ENCODE data around the gene RAPGEF4. TPM values are rescaled to one million over a fixed set of nuclear protein-coding genes. Genes with fewer than 3 reads are reported as not detected.

The RAPGEF4 gene
- polyA plus RNA-seq, 3 donors = not detected

GRCh38 chr2:172951554-172951953 is 215.9 kb downstream of the RAPGEF4 start:
- WGBS (ENCODE audit: insufficient coverage) = 97% methylated on average over 2 of the region's 2 CpGs
- Histone ChIP-seq H3K4me2 (replicated peaks; ENCODE audit: extremely low read depth, low read length, poor library complexity, severe bottlenecking) (no peak overlapping the region), H3K27me3 (ENCODE audit: control insufficient read depth in 2 of 2, insufficient read depth in 2 of 2, low read length in 2 of 2) (peaks cover 0 to 5% of the 10 kb centered on the region in 2 donors), H3K9me3 (replicated peaks in 1 of 2; ENCODE audit: control insufficient read depth in 1 of 2, insufficient read depth in 1 of 2, low read length in 2 of 2) (no peaks in the 10 kb centered on the region), H3K27ac (ENCODE audit: low read depth in 1 of 2, low read length in 2 of 2) (no peak overlapping the region), H4K20me1 (ENCODE audit: insufficient read depth, low read length) (no peaks in the 10 kb centered on the region), H3K9ac (ENCODE audit: insufficient read depth, low read length, poor library complexity, severe bottlenecking) (no peak overlapping the region), H3K36me3 (replicated peaks in 1 of 2; ENCODE audit: control insufficient read depth in 1 of 2, insufficient read depth in 2 of 2, low read length in 2 of 2) (no peaks in the 10 kb centered on the region), H3K79me2 (ENCODE audit: insufficient read depth, low read length) (no peaks in the 10 kb centered on the region), H3K4me3 (replicated peaks in 1 of 3; ENCODE audit: low read depth in 2 of 3, low read length in 3 of 3) (no peak overlapping the region), H2AFZ (ENCODE audit: insufficient read depth, low read depth, low read length, poor library complexity, severe bottlenecking) (no peak overlapping the region), H3K4me1 (ENCODE audit: control insufficient read depth in 1 of 2, insufficient read depth in 2 of 2, low read length in 2 of 2) (no peaks in the 10 kb centered on the region)
- Mint-ChIP-seq H3K4me3 (no peak overlapping the region), H3K36me3 (no peaks in the 10 kb centered on the region), H3K27ac (no peak overlapping the region), H3K4me1 (no peaks in the 10 kb centered on the region), H3K27me3 (ENCODE audit: low read depth in 3 of 3) (peaks cover 3 to 6% (median 5%) of the 10 kb centered on the region in 3 donors), H3K9me3 (no peaks in the 10 kb centered on the region)
- no peak for TF ChIP-seq CTCF (IDR thresholded peaks at IDR 0.05)
- no peak for DNase-seq
- intact Hi-C loops (cut with micrococcal nuclease) = no loop called here

DNA sequence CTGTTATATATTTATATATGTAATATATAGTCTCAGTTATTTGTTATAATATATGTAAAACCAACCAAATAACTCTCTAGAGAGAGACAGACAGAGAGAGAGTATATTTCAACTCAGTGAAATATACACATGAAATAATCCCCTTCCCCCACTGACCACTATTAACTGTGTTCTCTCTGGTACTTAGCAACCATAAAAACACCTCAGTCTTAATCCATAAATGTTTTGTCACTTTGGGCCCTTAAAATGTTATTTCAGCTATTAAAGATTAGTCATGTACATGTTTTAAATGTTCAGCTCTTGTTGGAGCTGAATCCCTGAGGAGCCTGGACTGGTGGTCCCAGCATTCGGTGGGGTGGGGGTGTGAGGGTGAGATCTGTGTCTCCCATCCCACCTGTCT is 217.8 kb downstream of the RAPGEF4 start:
- Histone ChIP-seq H3K4me3 (replicated peaks in 1 of 3; ENCODE audit: low read depth in 2 of 3, low read length in 3 of 3) (no peak overlapping the region), H4K20me1 (ENCODE audit: insufficient read depth, low read length) (no peaks in the 10 kb centered on the region), H3K4me2 (replicated peaks; ENCODE audit: extremely low read depth, low read length, poor library complexity, severe bottlenecking) (no peak overlapping the region), H2AFZ (ENCODE audit: insufficient read depth, low read depth, low read length, poor library complexity, severe bottlenecking) (no peak overlapping the region), H3K27me3 (ENCODE audit: control insufficient read depth in 2 of 2, insufficient read depth in 2 of 2, low read length in 2 of 2) (peaks cover 0 to 4% of the 10 kb centered on the region in 2 donors), H3K9me3 (replicated peaks in 1 of 2; ENCODE audit: control insufficient read depth in 1 of 2, insufficient read depth in 1 of 2, low read length in 2 of 2) (no peaks in the 10 kb centered on the region), H3K79me2 (ENCODE audit: insufficient read depth, low read length) (no peaks in the 10 kb centered on the region), H3K27ac (ENCODE audit: low read depth in 1 of 2, low read length in 2 of 2) (no peak overlapping the region), H3K36me3 (replicated peaks in 1 of 2; ENCODE audit: control insufficient read depth in 1 of 2, insufficient read depth in 2 of 2, low read length in 2 of 2) (no peaks in the 10 kb centered on the region), H3K4me1 (ENCODE audit: control insufficient read depth in 1 of 2, insufficient read depth in 2 of 2, low read length in 2 of 2) (no peaks in the 10 kb centered on the region), H3K9ac (ENCODE audit: insufficient read depth, low read length, poor library complexity, severe bottlenecking) (no peak overlapping the region)
- no peak for DNase-seq
- Mint-ChIP-seq H3K9me3 (no peaks in the 10 kb centered on the region), H3K36me3 (no peaks in the 10 kb centered on the region), H3K27me3 (ENCODE audit: low read depth in 3 of 3) (peaks cover 3 to 6% (median 5%) of the 10 kb centered on the region in 3 donors), H3K27ac (no peak overlapping the region), H3K4me3 (no peak overlapping the region), H3K4me1 (no peaks in the 10 kb centered on the region)
- intact Hi-C loops (cut with micrococcal nuclease) = no loop called here
- TF ChIP-seq CTCF (IDR thresholded peaks at IDR 0.05) = no peak
- no CpG with 5 or more reads among the region's 1 CpG for whole genome bisulfite sequencing (ENCODE audit: insufficient coverage)
